ENCODE results near the gene DNAJC4.

GRCh38 chr11:64241491-64242374 is 11.4 kb downstream of the DNAJC4 start:
- TF ChIP-seq CTCF (IDR thresholded peaks at IDR 0.05) (peak; percentile 3), EZH2 (IDR thresholded peaks at IDR 0.05) (no peak)
